GM21515 (cell line): Measurements from ENCODE around the gene CBX6.
A peak's percentile ranks its signal among the peaks of the same experiment; 100 is the strongest.
"Not testable (repeated sequence)": the region's sequence is repeated elsewhere in the genome, so short reads cannot be mapped to it uniquely, and the experiment has no call there.

Source experiments
- ATAC-seq: cut with Tn5 transposase; IDR thresholded peaks from one replicate; pipeline ENCODE4 v1.9.1; 2021; ENCODE audit not compliant: unreplicated experiment

The CBX6 gene

DNA sequence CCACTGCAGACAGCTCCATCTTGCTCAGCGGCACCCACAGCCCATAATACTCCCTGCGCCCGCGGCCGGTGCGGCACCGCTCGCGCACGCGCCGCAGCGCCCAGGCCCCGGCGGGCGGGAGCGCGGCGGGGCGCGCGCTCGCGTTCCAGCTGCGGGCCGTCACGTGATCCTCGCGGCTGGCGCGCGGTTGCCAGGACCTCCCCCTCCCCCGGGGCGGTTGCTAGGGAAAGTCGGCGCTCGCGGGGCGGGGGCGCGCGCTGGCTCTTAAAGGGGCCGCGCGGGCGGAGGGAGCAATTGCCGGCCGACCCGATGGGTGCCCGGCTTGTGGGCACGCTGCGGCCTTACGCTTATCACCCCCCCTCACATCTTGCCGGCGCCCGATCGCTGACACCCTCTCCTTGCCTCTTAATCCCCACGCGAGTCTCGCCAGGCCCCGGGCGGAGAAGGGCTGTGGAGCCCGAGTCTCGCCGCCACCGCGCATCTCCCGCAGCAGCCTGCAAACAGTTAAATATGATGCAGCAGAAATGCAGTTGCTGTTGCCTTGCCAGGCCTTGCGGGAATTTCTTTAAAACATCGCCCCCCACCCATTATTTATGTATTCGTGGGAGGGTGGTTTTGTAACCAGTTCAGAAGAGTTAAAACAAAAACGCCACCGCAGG, at the start of gene CBX6:
Gene CBX6 (minus strand): TSS at position 45 of the 659 bp plus-strand sequence. CDS start 26 bp downstream, at position 19.
- ATAC-seq, result peak; percentile 57

GRCh38 chr22:38921806-38922205, 49.8 kb upstream of the CBX6 start:
- no peak for ATAC-seq

- no peak for ATAC-seq
Measured at GRCh38 chr22:38921120-38921519, 49.1 kb upstream of the CBX6 start.

GRCh38 chr22:38919631-38920190, 47.7 kb upstream of the CBX6 start:
- ATAC-seq, result no peak

- no peak for ATAC-seq
Measured at GRCh38 chr22:38911434-38911833, 39.4 kb upstream of the CBX6 start.

- ATAC-seq, result no peak
Measured at GRCh38 chr22:38907767-38908166, 35.8 kb upstream of the CBX6 start.

DNA sequence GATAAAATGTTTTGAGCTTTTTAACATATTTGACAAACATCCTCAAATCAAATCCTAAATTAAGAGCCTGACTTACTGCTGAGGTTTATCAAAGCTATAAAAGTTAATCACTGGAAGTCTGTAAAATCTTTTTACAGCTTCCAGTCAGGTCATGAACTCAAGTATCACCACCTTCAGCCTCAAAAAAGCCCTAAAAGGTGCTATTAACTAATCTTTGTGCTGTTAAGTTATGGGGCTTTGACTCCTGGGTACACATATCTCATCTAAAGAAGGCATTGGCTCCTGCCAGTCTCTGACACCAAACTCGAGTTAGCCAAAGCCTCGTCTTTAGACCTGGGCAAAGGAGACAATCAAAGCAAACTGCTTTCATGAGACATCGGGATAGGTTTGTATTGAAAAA, 34.0 kb upstream of the CBX6 start:
- no peak for ATAC-seq

DNA sequence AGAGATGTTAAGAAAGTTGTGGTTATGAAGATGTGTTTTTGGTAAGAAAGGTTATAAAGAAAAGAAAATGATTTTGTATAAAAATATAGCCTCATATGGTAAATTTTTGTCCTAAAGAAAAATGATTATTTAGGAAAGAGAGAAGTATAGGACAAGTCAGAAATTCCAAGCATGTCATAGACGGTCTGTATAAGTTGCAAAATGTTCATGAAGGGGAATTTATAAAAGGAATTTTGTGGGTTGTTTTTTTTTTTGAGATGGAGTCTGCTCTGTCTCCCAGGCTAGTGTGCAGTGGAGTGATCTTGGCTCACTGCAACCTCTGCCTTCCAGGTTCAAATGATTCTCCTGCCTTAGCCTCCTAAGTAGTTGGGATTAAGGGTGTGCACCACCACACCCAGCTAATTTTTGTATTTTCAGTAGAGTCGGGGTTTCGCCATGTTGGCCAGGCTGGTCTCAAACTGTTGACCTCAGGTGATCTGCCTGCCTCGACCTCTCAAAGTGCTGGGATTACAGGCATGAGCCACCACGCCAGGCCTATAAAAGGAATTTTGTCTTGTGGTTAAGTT, 32.1 kb upstream of the CBX6 start:
- ATAC-seq, result not testable (repeated sequence)

DNA sequence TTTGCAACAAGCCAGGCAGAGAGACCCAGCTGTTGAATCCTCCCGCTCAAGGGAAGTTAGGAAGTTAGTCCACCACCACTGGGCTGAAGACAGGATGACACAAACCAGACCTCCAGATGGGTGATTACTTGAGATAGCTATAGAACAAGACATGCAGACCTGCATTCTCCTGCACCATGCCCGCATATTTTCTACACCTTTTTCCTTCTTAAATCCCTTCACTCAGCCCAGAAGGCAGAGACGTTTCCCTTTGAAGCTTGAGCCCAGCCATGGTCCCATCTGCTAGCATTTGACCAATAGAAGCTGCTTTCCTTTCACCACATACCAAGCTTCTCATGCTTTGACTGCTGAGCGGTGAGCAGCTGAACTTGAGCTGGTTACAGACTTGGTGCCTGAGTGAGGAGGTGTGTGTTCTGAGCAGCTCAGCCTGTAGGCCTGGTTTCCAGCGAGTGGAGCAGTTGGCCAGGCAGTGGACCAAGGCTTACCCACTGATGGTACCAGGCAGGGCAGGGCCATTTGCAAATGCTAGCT, 29.2 kb upstream of the CBX6 start:
- ATAC-seq, result no peak

DNA sequence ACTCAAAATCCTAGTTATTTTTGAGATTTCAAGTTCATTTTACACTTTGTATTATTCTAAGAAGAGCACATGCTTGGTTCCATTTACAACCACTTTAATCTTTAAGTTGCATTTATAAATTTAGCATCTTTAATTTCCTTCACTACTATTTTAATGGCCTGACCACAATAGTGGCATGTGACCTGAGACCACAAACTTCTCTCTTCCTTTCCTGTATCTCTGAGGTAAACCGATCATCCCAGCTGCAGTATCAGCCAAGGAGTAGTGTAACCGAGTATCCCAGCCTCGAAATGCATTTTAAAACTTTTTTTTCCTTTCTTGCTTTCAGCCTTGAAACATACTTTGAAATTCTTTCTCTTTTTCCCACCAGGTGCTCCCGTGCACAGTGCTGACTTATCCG, 28.7 kb upstream of the CBX6 start:
- no peak for ATAC-seq

GRCh38 chr22:38891256-38891655, 19.2 kb upstream of the CBX6 start:
- no peak for ATAC-seq

- ATAC-seq, result no peak
Measured at GRCh38 chr22:38890377-38890776, 18.4 kb upstream of the CBX6 start.

DNA sequence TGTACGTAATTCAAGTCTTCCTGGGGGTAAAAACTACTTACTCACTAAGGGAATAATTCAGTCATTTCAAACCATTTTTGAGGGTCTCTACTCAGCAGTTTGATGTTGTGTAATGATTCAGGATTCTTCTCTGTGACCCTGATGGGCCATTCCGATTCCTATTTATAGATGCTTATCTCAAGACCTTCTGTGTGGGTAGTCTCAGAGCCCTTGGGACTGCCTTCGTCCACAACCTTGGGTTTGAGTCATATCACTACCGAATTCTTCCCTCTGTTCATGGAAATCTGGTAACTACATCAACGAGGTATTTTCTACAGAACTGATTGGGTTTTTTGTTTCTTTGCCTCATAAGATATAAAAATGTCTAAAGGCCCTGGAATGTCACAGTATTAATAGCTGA, 14.3 kb upstream of the CBX6 start:
- no peak for ATAC-seq

DNA sequence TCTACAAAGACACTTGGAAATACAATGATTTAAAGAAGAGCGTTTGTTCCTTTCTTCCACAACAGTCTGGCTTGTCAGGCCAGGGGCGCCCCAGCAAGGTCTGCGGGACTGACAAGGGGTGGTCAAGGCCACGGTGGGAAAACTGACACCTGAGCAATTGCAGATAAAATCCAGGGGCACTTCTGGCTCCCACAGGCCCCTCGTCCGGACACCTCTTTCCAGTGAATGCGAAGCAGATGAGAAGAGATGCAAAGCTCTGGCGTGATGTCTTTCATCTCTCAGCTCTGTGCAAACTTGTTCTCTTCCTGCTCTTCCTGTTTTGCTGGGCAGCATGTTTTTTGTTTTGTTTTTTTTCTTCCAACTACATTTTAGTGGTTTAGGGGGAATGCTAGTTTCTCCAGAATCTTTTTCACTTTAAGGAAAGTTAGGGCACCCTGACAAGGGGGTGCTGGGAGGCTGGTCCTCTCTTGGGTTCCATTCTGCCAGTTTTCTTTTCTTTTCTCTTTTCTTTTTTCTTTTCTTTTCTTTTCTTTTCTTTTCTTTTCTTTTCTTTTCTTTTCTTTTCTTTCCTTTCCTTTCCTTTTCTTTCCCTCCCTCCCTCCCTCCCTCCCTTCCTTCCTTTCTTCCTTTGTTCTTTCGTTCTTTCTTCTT, 11.1 kb upstream of the CBX6 start:
- ATAC-seq, result no peak

GRCh38 chr22:38881997-38882879, 10.2 kb upstream of the CBX6 start:
- ATAC-seq, result no peak

DNA sequence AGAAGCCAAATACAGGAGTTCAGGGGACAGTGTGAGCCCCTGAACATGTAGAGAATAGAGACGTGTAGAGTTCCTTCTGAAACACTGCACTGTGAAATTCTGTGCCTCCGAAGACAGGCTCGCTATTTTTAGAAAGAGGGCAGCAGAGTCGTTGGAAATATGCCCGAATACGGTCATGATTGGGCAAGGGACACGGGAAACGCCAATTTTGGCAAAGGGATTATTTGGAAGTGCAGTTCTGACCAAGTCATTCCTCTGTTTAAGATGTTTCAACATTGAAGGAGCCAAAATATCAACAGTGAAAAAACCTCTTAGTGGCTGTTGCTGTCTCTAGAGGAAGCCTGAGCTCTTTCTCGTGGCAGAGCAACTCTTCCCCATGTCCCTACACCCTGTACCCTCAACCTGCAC, 9.5 kb upstream of the CBX6 start:
- no peak for ATAC-seq

GRCh38 chr22:38879961-38880360, 7.9 kb upstream of the CBX6 start:
- ATAC-seq, result no peak

- no peak for ATAC-seq
Measured at GRCh38 chr22:38879108-38879729, 7.2 kb upstream of the CBX6 start.

- ATAC-seq, result no peak
Measured at GRCh38 chr22:38878001-38878400, 6.0 kb upstream of the CBX6 start.

DNA sequence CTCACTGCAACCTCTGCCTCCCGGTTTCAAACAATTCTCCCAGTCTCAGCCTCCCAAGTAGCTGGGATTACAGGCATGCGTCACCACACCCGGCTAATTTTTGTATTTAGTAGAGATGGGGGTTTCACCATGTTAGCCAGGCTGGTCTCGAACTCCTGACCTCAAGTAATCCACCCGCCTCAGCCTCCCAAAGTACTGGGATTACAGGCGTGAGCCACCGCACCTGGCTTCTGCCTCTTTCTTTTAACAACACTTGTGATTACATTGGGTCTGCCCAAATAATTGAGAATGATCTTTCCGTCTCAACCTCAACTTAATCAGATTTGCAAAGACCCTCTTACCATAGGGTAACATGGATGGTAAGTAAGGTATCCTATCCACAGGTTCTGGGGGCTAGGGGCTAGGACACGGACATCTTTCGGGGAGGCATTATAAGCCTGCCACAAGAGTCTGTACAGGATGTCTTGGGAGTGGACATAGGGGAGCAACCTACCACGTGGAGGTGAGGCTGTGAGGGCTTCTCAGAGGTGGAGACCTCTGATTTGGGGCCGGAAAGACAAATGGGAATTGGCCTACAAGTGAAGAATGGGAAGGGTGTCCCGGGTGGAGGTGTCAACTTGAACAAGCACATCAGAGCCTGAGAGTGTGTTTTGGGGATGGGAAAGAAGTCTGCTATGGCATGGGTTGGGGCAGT, 2.7 kb upstream of the CBX6 start:
- no peak for ATAC-seq
